Measurements from ENCODE around the gene GAK.
"Not testable (repeated sequence)": the region's sequence is repeated elsewhere in the genome, so short reads cannot be mapped to it uniquely, and the experiment has no call there.

Gene GAK

DNA sequence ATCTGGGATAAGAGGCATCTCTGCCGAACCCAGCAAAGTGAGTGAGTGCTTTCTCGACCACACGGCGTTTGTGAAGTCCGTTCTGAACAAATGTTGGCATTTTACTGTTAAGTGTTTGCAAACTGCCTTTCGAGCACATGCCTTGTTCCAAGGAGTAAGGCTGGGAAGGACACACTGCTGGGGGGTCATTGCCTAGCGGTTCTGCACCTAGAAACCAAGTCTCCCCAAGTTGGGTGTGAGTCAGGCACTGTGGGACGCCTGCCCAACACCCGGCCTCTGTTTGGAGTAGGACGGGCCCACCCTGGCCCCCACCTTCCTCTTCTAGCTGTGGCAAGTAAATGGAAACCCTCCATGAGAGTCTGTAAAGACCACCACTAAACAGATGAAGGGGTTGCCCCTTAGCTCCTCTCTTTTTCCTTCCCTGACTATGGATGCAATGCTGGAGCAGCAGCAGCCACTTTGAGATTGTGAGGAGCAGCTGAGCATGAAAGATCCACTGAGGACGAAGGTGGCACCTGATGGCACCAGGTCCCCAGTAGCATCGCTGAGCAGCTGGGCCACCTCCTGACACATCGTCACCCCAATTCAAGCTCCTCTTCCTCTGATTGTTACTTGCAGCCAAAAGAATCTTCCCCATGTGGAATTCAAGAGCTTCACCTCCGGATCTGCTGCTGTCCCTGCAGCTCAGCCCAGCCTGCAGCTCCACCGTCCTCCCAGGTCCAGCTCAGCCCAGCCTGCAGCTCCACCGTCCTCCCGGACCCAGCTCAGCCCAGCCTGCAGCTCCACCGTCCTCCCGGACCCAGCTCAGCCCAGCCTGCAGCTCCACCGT is 112.5 kb downstream of the GAK start:
- DNase-seq (ENCODE audit: low read depth in 2 of 2): no peak

- DNase-seq (ENCODE audit: low read depth in 2 of 2): no peak
Measured at GRCh38 chr4:818106-818921, 113.8 kb downstream of the GAK start.

GRCh38 chr4:815464-816146 is 116.5 kb downstream of the GAK start:
- DNase-seq (ENCODE audit: low read depth in 2 of 2): no peak

DNA sequence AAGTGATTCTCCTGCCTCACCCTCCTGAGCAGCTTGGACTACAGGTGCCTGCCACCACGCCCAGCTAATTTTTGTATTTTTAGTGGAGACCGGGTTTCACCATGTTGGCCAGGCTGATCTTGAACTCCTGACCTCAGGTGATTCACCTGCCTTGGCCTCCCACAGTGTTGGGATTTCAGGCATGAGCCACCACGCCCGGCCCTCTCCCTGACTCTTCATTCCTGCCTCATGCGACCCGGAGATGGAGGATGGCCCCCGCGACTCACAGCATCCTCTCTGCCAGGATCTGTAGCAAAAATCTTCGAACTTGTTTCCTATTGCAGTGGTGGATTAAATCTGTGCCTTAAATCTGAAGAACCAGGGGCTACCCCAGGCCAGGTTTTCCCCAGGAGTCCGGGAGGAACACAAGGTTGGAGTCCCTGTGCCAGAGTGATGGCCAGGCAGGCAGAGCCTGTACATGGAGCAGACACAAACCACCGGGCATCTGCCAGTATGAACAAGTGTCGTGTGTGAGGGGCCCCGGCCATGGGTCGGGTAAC is 117.7 kb downstream of the GAK start:
- no peak for DNase-seq (ENCODE audit: low read depth in 2 of 2)

DNA sequence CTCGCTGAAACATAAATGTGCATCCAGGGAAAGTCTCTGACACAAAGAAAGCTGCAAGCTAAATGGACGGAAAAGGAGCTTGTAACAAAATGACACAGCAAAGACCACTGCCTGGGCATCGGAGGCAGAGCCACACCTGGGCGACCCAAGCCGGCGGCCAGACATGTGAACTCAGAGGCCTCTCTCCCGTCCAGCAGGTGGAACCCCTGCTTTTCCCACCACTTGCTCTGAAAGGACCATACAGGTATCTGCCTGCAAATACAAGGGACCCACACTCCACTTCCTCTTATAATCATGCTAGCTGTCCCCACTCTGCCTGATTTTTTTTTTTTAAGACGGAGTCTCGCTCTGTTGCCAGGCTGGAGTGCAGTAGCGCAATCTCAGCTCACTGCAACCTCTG is 118.2 kb downstream of the GAK start:
- DNase-seq (ENCODE audit: low read depth in 2 of 2): no peak

- no peak for DNase-seq (ENCODE audit: low read depth in 2 of 2)
Measured at GRCh38 chr4:808860-809570, 123.1 kb downstream of the GAK start.

- DNase-seq (ENCODE audit: low read depth in 2 of 2): no peak
Measured at GRCh38 chr4:807792-808191, 124.3 kb downstream of the GAK start.

DNA sequence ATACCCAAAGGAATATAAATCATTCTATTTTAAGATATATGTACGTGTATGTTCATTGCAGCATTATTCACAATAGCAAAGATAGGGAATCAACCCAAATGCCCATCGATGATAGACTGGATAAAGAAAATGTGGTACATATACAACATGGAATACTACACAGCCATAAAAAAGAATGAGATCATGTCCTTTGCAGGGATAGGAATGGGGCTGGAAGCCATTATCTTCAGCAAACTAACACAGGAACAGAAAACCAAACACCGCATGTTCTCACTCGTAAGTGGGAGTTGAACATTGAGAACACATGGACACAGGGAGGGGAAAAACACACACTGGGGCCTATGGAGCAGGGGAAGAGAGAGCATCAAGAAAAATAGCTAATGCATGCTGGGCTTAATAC is 125.1 kb downstream of the GAK start:
- DNase-seq (ENCODE audit: low read depth in 2 of 2): not testable (repeated sequence)

DNA sequence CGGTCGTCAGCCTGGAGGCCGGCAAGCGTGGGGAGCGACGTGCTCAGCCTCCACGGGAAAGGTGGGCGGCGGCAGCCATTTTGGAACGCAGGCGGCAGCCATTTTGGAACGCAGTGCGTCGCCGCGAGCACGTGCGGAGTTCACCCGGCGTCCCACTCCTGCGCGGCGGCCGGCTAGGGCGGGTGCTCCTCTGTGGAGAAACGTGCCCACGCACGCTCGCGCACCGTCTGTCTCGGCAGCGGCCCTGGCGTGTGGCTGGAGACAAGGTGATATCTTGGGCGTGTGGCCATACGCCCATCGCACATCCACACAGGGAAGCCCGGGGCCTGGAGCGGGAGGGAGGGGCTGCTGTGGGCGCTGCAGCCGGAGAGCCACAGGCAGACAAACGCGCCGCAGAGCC is 127.3 kb downstream of the GAK start:
- DNase-seq (ENCODE audit: low read depth in 2 of 2): no peak

DNA sequence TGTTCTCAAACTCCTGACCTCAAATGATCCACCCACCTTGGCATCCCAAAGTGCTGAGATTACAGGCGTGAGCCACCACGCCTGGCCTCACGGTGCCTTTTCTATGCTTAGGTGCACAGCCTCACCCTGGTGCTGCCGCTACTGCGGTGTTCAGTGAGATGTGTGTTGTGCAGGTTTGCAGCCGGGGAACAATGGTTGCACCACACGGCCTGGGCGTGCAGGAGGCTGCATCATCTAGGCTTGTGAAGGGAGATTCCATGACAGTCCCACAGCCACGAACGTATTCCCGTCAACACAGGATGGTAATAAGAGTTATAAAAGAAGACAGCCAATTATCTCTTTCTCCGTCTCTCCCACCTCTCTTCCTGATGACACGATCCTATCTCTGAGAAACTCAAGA is 128.2 kb downstream of the GAK start:
- DNase-seq (ENCODE audit: low read depth in 2 of 2): no peak

DNA sequence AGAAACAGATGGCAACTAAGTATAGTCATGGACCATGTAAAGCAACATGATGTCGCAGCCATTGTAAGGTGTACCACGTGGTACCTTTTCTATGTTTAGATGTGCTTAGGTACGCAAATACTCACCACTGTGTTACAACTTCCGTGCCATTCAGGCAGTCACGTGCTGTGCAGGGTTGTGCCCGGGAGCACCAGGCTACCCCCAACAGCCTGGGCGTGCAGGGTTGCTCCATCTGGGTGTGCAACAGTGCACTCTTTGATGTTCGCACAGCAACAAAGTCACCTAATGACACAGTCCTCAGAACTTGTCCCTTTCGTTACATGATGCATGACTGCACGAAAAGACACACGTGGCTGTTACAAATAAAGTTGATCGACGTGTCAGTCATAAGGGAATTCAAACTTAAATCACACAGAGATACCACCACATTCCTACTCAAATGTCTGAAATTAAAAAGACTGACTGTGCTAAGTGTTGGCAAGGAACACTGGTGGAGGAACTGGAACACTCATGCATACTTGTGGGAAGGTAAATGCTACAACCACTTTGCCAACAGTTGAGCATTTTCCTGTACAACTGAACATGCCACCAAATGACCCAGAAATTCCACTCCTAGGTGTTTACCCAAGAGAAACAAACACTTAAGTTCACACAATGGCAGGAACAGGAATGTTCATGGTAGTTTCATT is 130.5 kb downstream of the GAK start:
- DNase-seq (ENCODE audit: low read depth in 2 of 2): no peak

Measured in stimulated activated CD4-positive, alpha-beta T cell treated with anti-CD3 and anti-CD28 coated beads, Interleukin-4, amount 100 ng/mL, for 48 hours (primary cell).